ENCODE measurements around the gene NOS1.
"Not testable (repeated sequence)": the region's sequence is repeated elsewhere in the genome, so short reads cannot be mapped to it uniquely, and the experiment has no call there.

Gene NOS1

DNA sequence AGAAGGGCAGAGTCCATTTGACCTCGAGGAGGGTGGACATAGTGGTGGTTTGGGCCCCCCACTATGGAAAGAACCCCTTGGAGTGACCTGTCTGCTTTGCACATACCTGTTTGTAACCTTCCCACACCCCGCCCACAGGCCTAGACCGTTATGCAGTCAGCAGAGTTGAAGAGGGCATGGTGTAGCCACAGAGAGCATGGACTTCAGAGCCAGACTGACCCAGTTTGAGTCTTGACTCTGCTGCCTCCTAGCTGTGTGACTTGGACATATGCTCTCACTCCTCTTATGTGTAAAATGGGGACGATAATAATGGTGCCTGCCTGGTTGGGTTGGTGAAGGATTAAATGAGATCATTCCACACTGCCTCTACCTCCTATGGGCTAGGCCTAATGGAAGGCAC lies 40.9 kb upstream of the NOS1 start:
- no peak for DNase-seq (ENCODE audit: low read depth, low spot score)
- in situ Hi-C loops (cut with HindIII; ENCODE audit: low sequenced_read_pairs): no loop called here
- no peak overlapping the region for H3K4me3 ChIP-seq (ENCODE audit: low read depth, low read length)
- TF ChIP-seq, protein P1, sequence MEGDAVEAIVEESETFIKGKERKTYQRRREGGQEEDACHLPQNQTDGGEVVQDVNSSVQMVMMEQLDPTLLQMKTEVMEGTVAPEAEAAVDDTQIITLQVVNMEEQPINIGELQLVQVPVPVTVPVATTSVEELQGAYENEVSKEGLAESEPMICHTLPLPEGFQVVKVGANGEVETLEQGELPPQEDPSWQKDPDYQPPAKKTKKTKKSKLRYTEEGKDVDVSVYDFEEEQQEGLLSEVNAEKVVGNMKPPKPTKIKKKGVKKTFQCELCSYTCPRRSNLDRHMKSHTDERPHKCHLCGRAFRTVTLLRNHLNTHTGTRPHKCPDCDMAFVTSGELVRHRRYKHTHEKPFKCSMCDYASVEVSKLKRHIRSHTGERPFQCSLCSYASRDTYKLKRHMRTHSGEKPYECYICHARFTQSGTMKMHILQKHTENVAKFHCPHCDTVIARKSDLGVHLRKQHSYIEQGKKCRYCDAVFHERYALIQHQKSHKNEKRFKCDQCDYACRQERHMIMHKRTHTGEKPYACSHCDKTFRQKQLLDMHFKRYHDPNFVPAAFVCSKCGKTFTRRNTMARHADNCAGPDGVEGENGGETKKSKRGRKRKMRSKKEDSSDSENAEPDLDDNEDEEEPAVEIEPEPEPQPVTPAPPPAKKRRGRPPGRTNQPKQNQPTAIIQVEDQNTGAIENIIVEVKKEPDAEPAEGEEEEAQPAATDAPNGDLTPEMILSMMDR (IDR thresholded peaks at IDR 0.05; ENCODE audit: low read depth, low read length): no peak

GRCh38 chr12:117400912-117401311 lies 39.5 kb upstream of the NOS1 start:
- no peak for DNase-seq (ENCODE audit: low read depth, low spot score)
- TF ChIP-seq, protein P1 (IDR thresholded peaks at IDR 0.05; ENCODE audit: low read depth, low read length): no peak
- H3K4me3 ChIP-seq (ENCODE audit: low read depth, low read length): no peak overlapping the region
- in situ Hi-C loops (cut with HindIII; ENCODE audit: low sequenced_read_pairs): no loop called here

- in situ Hi-C loops (cut with HindIII; ENCODE audit: low sequenced_read_pairs); H3K4me3 ChIP-seq (ENCODE audit: low read depth, low read length); DNase-seq (ENCODE audit: low read depth, low spot score): not testable (repeated sequence)
These were observed 37.1 kb upstream of the NOS1 start for GRCh38 chr12:117398482-117398881.

DNA sequence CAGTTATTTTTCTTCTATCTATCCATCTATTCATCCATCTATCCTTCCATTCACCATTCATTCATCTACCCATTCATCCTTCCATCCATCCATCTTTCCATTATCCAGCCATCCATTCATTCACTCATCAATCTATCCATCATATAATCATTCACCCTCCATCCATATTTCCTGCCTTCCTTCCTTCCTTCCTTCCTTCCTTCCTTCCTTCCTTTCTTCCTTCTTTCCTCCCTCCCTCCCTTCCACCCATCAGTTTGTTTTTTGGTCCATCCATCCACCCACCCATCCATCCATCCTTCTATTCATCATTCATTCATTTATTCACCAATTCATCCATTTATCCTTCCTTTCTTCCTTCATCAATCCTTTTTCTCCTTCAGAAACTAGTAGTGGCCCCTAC lies 34.3 kb upstream of the NOS1 start:
- H3K4me3 ChIP-seq (ENCODE audit: low read depth, low read length): no peak overlapping the region
- TF ChIP-seq, protein P1 (IDR thresholded peaks at IDR 0.05; ENCODE audit: low read depth, low read length): no peak
- in situ Hi-C loops (cut with HindIII; ENCODE audit: low sequenced_read_pairs): no loop called here
- no peak for DNase-seq (ENCODE audit: low read depth, low spot score)

DNA sequence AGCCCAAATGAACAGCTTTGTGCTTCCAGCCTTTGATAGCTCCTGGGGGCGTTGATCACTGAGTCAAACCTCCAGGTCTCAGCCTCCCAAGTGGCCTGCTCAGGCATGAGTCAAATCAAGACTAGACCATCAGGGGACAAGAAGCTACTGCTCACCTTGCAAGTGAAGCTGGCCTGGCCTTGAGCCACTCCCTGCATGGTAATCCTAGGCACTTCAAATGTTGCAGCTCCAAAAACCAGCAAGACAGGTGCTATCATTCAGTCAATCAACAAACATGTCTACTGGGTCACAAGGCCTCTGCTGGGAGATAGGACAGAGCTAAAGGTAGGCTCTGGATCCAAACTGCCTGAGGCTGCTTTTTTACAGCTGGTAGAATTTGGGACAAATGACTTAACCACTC lies 33.1 kb upstream of the NOS1 start:
- no peak overlapping the region for H3K4me3 ChIP-seq (ENCODE audit: low read depth, low read length)
- in situ Hi-C loops (cut with HindIII; ENCODE audit: low sequenced_read_pairs): no loop called here
- DNase-seq (ENCODE audit: low read depth, low spot score): no peak
- TF ChIP-seq, protein P1 (IDR thresholded peaks at IDR 0.05; ENCODE audit: low read depth, low read length): no peak

- in situ Hi-C loops (cut with HindIII; ENCODE audit: low sequenced_read_pairs): no loop called here
- H3K4me3 ChIP-seq (ENCODE audit: low read depth, low read length): no peak overlapping the region
- TF ChIP-seq, protein P1 (IDR thresholded peaks at IDR 0.05; ENCODE audit: low read depth, low read length): no peak
- DNase-seq (ENCODE audit: low read depth, low spot score): no peak
These were observed 32.2 kb upstream of the NOS1 start for GRCh38 chr12:117393656-117394055.

- in situ Hi-C loops (cut with HindIII; ENCODE audit: low sequenced_read_pairs): no loop called here
- TF ChIP-seq, protein P1 (IDR thresholded peaks at IDR 0.05; ENCODE audit: low read depth, low read length): no peak
- no peak overlapping the region for H3K4me3 ChIP-seq (ENCODE audit: low read depth, low read length)
- DNase-seq (ENCODE audit: low read depth, low spot score): no peak
These were observed 29.4 kb upstream of the NOS1 start for GRCh38 chr12:117390866-117391265.
